Mesenchymal stem cell (in vitro differentiated cells and primary cell): ENCODE data around the gene TMEM150C.
"Not testable (repeated sequence)": the region's sequence is repeated elsewhere in the genome, so short reads cannot be mapped to it uniquely, and the experiment has no call there.

ENCODE experiments used
- DNase-seq: peaks from one replicate; pipeline ENCODE4 v3.0.0-alpha.2; 2013
- H2AFZ ChIP-seq: one replicate; pipeline ENCODE4 v1.6.1; 2013; ENCODE audit warnings: low read depth, mild to moderate bottlenecking, control low read depth, inconsistent platforms, low read length, moderate library complexity
- H2AK5ac ChIP-seq: 2 replicates; pipeline ENCODE4 v1.6.1; 2013; ENCODE audit warnings: low read length, moderate library complexity, mild to moderate bottlenecking, inconsistent platforms; ENCODE audit not compliant: severe bottlenecking
- H2BK120ac ChIP-seq: one replicate; pipeline ENCODE4 v1.6.1; 2013; ENCODE audit warnings: low read depth, mild to moderate bottlenecking, inconsistent platforms, low read length, moderate library complexity
- H2BK12ac ChIP-seq, 2 experiments: one replicate each; pipeline ENCODE4 v1.6.1; 2013; ENCODE audit warnings: inconsistent platforms in 2 of 2, low read length in 2 of 2, mild to moderate bottlenecking in 2 of 2, moderate library complexity in 2 of 2, control low read depth in 1 of 2
- H2BK15ac ChIP-seq: one replicate; pipeline ENCODE4 v1.6.1; 2013; ENCODE audit warnings: mild to moderate bottlenecking, low read depth, inconsistent platforms; ENCODE audit not compliant: poor library complexity, severe bottlenecking
- H2BK5ac ChIP-seq: 2 replicates; pipeline ENCODE4 v1.6.1; 2013; ENCODE audit warnings: low read depth, mild to moderate bottlenecking, low read length, control low read depth, inconsistent platforms; ENCODE audit not compliant: poor library complexity, severe bottlenecking
- H3K14ac ChIP-seq, 2 experiments: one replicate each; pipeline ENCODE4 v1.6.1; 2013; ENCODE audit warnings: inconsistent platforms in 2 of 2, low read length in 2 of 2, control low read depth in 1 of 2, mild to moderate bottlenecking in 1 of 2, moderate library complexity in 1 of 2
- H3K18ac ChIP-seq, 2 experiments: one replicate each; pipeline ENCODE4 v1.6.1; 2013; ENCODE audit warnings: inconsistent platforms in 2 of 2, low read length in 2 of 2, control low read depth in 1 of 2, low read depth in 1 of 2, mild to moderate bottlenecking in 1 of 2
- H3K23ac ChIP-seq, 2 experiments: one replicate each; pipeline ENCODE4 v1.6.1; 2013; ENCODE audit warnings: inconsistent platforms in 2 of 2, low read length in 2 of 2, mild to moderate bottlenecking in 2 of 2, moderate library complexity in 2 of 2, control low read depth in 1 of 2
- H3K27ac ChIP-seq: 2 replicates; pipeline ENCODE4 v1.5.1; 2013; ENCODE audit warnings: mild to moderate bottlenecking, moderate library complexity, low read length, control low read depth, inconsistent platforms; ENCODE audit not compliant: poor library complexity, severe bottlenecking
- H3K27me3 ChIP-seq, 2 experiments: 2 replicates each; pipeline versions ENCODE4 v1.6.1 to v1.7.0; 2013; ENCODE audit warnings: low read length in 2 of 2, mild to moderate bottlenecking in 2 of 2, moderate library complexity in 2 of 2, control low read depth in 1 of 2, inconsistent platforms in 1 of 2; ENCODE audit not compliant: control insufficient read depth in 1 of 2, insufficient read depth in 1 of 2
- H3K36me3 ChIP-seq, 2 experiments: 2 replicates each; pipeline versions ENCODE4 v1.6.1 to v1.7.0; 2013; ENCODE audit warnings: low read length in 2 of 2, control low read depth in 1 of 2, inconsistent platforms in 1 of 2, low read depth in 1 of 2, mild to moderate bottlenecking in 1 of 2; ENCODE audit not compliant: insufficient read depth in 2 of 2, control insufficient read depth in 1 of 2
- H3K4ac ChIP-seq, 2 experiments: one replicate each; pipeline ENCODE4 v1.6.1; 2013; ENCODE audit warnings: inconsistent platforms in 2 of 2, low read length in 2 of 2, mild to moderate bottlenecking in 2 of 2, moderate library complexity in 2 of 2, control low read depth in 1 of 2, low read depth in 1 of 2
- H3K4me1 ChIP-seq: 2 replicates; pipeline ENCODE4 v1.6.1; 2013; ENCODE audit warnings: low read depth, low read length, control low read depth; ENCODE audit not compliant: control insufficient read depth, insufficient read depth
- H3K4me2 ChIP-seq: 2 replicates; pipeline ENCODE4 v1.6.1; 2013; ENCODE audit warnings: low read length, mild to moderate bottlenecking, inconsistent platforms; ENCODE audit not compliant: poor library complexity, severe bottlenecking
- H3K4me3 ChIP-seq, 2 experiments: 2 replicates each; pipeline versions ENCODE4 v1.5.1 to v1.7.0; 2013; ENCODE audit warnings: low read length in 2 of 2, mild to moderate bottlenecking in 2 of 2, control low read depth in 1 of 2, low read depth in 1 of 2; ENCODE audit not compliant: insufficient read depth in 1 of 2
- H3K79me1 ChIP-seq: replicated peaks from 2 replicates; pipeline ENCODE4 v1.6.1; 2013; ENCODE audit warnings: mild to moderate bottlenecking, control low read depth, low read length, inconsistent platforms; ENCODE audit not compliant: poor library complexity, severe bottlenecking
- H3K9ac ChIP-seq: 2 replicates; pipeline ENCODE4 v1.7.0; 2013; ENCODE audit warnings: mild to moderate bottlenecking, low read length, moderate library complexity
- H3K9me3 ChIP-seq: 2 replicates; pipeline ENCODE4 v1.7.0; 2013; ENCODE audit warnings: mild to moderate bottlenecking, low read length; ENCODE audit not compliant: control insufficient read depth
- H4K8ac ChIP-seq: one replicate; pipeline ENCODE4 v1.6.1; 2013; ENCODE audit warnings: inconsistent platforms, mild to moderate bottlenecking, low read length, moderate library complexity
- H4K91ac ChIP-seq: one replicate; pipeline ENCODE4 v1.6.1; 2013; ENCODE audit warnings: mild to moderate bottlenecking, low read length, inconsistent platforms
- WGBS: methylation state at CpG from one replicate; pipeline ENCODE4 v1.1.7; 2013; ENCODE audit warnings: mixed read lengths; 5-methylcytosine and 5-hydroxymethylcytosine counted together

The TMEM150C gene

DNA sequence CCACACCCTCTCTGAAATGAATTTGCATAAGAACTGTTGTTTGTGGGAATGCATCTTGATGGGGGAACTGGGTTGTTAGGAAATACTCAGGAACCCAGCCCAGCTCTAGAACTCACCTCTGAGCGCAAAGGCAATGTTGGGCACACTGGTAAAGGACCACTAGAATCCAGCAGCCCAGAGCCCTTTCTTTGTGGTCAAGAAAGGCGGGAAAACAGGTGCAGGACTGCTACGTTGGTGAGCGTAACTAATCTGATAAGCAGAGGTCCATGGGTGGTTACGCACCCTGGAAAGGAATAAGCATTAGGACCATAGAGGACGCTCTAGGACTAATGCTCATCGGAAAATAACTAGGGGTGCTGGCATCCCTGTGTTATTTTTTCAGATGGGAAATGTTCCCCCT lies 85.9 kb downstream of the TMEM150C start:
- H3K9me3 ChIP-seq, H2BK15ac ChIP-seq, H3K4me2 ChIP-seq, H3K18ac ChIP-seq, H2AFZ ChIP-seq, H3K4ac ChIP-seq, H3K27ac ChIP-seq, H3K4me1 ChIP-seq, H3K27me3 ChIP-seq, H2BK120ac ChIP-seq, H2BK12ac ChIP-seq, H3K9ac ChIP-seq, H2BK5ac ChIP-seq, H4K91ac ChIP-seq, H3K23ac ChIP-seq, H3K14ac ChIP-seq, DNase-seq, H3K36me3 ChIP-seq, H2AK5ac ChIP-seq, H3K79me1 ChIP-seq, H4K8ac ChIP-seq, H3K4me3 ChIP-seq: not testable (repeated sequence)
- WGBS = 92% methylated on average over 7 of the region's 7 CpGs

DNA sequence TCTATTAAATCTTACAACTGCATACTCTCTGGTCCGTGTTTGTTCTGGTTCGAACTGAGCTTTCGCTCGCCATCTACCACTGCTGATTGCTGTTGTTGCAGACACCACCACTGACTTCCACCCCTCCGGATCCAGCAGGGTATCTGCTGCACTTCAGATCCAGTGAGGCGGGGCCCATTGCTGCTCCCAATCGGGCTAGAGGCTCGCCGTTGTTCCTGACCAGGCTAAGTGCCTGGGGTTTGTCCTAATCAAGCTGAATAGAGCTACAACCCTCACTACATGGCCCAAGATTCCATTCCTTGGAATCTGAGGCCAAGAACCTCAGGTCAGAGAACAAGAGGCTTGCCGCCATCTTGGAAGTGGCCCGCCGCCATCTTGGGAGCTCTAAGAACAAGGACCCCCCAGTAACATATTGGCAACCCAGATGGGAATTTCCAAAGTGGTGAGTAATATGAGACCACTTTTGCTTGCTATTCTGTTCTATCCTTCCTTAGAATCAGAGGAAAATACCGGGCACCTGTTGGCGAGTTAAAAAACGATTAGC lies 88.1 kb downstream of the TMEM150C start:
- Histone ChIP-seq H2BK120ac (no peak overlapping the region), H3K4me2 (no peak overlapping the region), H3K27me3 (no peaks in the 10 kb centered on the region), H2BK15ac (no peak overlapping the region), H4K8ac (no peak overlapping the region), H3K14ac (no peak overlapping the region), H3K27ac (no peak overlapping the region), H3K79me1 (no peaks in the 10 kb centered on the region), H3K36me3 (no peaks in the 10 kb centered on the region), H4K91ac (no peak overlapping the region), H3K9me3 (no peaks in the 10 kb centered on the region), H3K4me3 (no peak overlapping the region), H2BK12ac (no peak overlapping the region), H3K9ac (no peak overlapping the region), H3K23ac (no peak overlapping the region), H3K18ac (no peak overlapping the region), H2BK5ac (no peak overlapping the region), H2AK5ac (no peak overlapping the region), H3K4me1 (no peaks in the 10 kb centered on the region), H2AFZ (no peak overlapping the region), H3K4ac (no peak overlapping the region)
- WGBS = 97% methylated on average over 15 of the region's 15 CpGs
- DNase-seq = no peak

DNA sequence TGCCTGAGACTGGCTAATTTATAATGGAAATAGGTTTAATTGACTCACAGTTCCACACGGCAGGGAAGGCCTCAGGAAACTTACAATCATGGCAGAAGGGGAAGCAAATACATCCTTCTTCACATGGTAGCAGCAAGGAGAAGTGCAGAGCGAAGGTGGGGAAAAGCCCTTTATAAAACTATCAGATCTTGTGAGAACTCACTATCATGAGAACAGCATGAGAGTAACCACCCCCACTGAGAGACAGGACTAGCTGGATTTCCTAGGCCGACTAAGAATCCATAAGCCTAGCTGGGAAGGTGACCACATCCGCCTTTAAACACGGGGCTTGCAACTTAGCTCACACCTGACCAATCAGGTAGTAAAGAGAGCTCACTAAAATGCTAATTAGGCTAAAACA lies 88.7 kb downstream of the TMEM150C start:
- not testable (repeated sequence) for H3K18ac ChIP-seq, H3K23ac ChIP-seq, H3K36me3 ChIP-seq, H2AK5ac ChIP-seq, H2BK12ac ChIP-seq, H2BK5ac ChIP-seq, H3K4me1 ChIP-seq, H2AFZ ChIP-seq, H2BK120ac ChIP-seq, H3K9ac ChIP-seq, H3K27me3 ChIP-seq, H2BK15ac ChIP-seq, H3K4ac ChIP-seq, H3K14ac ChIP-seq, H4K8ac ChIP-seq, DNase-seq, H3K9me3 ChIP-seq, H3K79me1 ChIP-seq, H3K4me2 ChIP-seq, H4K91ac ChIP-seq, H3K27ac ChIP-seq, H3K4me3 ChIP-seq
- 50% methylated on average over 2 of the region's 5 CpGs for WGBS

DNA sequence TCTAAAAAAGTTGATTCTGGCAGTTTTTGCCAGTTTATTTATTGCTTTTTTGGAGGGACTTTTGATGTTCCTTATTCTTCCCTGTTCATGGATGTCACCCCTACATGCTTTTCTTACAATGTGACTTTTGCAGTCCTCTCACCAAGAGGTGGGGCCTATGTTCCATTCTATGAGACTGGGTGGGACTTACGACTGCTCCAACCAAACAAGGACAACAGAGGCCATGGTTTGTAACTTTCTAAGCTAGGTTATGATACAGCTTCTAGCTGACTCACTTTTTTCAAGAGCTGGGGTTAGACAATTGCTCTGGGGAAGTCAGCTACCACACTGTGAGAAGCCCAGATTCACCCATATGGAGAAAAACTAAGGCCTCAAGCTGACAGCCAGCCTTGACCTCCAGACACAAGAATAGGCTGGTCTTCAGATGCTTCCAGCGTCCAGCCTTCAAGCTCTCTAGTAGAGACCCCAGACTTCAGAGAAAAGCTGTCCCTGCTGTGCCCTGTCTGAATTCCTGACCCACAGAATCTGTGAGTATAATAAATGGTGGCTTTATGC lies 91.9 kb downstream of the TMEM150C start:
- no peak overlapping the region for H3K18ac ChIP-seq
- H3K4me1 ChIP-seq = no peaks in the 10 kb centered on the region
- no peaks in the 10 kb centered on the region for H3K9me3 ChIP-seq
- H3K14ac ChIP-seq = no peak overlapping the region
- H3K9ac ChIP-seq = peak overlapping the region; percentile 27
- H3K27ac ChIP-seq = no peak overlapping the region
- H2BK12ac ChIP-seq = no peak overlapping the region
- H4K91ac ChIP-seq = no peak overlapping the region
- no peaks in the 10 kb centered on the region for H3K79me1 ChIP-seq
- peaks cover 3 to 4% of the 10 kb centered on the region in 2 experiments for H3K36me3 ChIP-seq
- H2BK5ac ChIP-seq = no peak overlapping the region
- no peak overlapping the region for H3K23ac ChIP-seq
- H3K4me2 ChIP-seq = no peak overlapping the region
- H3K4me3 ChIP-seq = no peak overlapping the region
- H3K27me3 ChIP-seq = no peaks in the 10 kb centered on the region
- no peak overlapping the region for H2BK120ac ChIP-seq
- H2AK5ac ChIP-seq = no peak overlapping the region
- H4K8ac ChIP-seq = no peak overlapping the region
- DNase-seq = peak; percentile 62
- whole genome bisulfite sequencing = 100% methylated on average over 1 of the region's 2 CpGs
- no peak overlapping the region for H2BK15ac ChIP-seq
- no peak overlapping the region for H3K4ac ChIP-seq
- no peak overlapping the region for H2AFZ ChIP-seq
